ENCODE results near the gene BMPR1B.
A peak's percentile ranks its signal among the peaks of the same experiment; 100 is the strongest.
"Not testable (repeated sequence)": the region's sequence is repeated elsewhere in the genome, so short reads cannot be mapped to it uniquely, and the experiment has no call there.

The BMPR1B gene

GRCh38 chr4:95049551-95050233 is 291.9 kb downstream of the BMPR1B start:
- DNase-seq: no peak

- no peak for DNase-seq
Measured at GRCh38 chr4:95050980-95051701, 293.4 kb downstream of the BMPR1B start.

DNA sequence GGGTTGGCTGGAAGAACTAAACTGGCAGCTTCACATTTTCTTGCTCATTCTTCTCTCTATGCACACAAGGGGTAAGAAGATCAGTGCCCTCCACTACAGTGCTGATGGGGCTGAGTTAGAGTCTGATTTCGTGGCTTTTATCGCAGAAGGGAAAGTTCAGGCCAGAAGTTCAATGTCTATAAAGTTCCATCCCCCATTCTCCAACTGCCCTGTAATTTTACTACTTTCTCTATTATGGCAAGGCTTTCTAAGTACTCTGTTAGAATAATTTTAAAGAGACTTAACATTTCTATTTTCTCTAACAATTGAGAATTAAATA is 293.9 kb downstream of the BMPR1B start:
- DNase-seq: no peak

DNA sequence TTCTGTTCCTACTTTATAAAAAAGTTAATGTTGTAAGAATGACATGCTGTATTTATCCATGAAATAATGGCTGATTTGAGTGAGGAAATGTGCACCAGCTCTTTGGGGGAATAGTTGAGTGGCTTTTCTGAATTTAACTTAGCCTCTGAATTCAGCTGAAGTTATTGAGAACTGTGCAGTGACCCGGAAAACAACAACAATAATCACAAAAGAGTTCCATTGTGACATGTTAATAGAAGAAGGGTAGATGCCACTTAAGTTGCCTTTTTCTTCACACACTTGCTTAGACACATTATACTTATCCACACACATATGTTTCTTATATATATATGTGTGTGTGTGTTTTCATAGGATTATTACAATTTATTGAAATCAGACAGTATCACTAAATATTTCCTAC is 301.2 kb downstream of the BMPR1B start:
- DNase-seq: no peak

DNA sequence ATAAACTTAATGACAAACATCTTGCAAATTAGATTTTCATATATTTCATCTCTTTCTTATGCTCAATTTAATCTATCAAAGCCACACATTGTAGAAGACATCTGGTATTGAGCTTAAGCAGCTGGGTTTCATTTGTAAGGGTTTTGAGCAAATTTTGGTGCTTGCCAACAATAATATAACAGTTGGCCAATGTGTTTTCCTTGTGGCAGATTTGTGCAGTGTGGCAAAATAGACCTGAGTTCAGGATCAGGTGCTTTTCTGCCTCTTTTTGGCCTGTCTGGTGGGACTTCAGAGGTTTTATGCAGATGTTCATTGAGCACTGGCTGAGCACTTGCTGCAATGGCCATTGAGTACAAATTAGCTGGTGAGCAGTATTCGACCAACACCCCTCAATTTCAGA is 301.9 kb downstream of the BMPR1B start:
- no peak for DNase-seq

DNA sequence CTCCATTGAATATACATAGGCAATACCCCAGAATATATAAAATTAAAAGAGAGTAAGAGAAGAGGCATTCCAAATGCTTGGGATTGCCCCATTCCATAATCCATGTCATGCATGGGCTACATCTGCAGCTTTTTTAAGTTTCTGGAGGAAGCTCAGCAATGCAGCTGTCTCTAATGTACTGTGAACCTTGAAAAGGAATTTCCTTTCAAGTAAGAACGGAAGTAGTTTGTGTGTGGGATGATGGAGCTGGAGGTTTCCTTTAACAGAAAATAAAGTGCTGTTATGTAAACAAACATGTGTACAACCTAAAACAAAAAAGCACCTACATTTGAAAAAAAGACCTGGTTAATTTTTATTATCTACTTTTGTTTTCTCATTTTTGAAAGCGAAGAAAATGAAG is 303.5 kb downstream of the BMPR1B start:
- no peak for DNase-seq

DNA sequence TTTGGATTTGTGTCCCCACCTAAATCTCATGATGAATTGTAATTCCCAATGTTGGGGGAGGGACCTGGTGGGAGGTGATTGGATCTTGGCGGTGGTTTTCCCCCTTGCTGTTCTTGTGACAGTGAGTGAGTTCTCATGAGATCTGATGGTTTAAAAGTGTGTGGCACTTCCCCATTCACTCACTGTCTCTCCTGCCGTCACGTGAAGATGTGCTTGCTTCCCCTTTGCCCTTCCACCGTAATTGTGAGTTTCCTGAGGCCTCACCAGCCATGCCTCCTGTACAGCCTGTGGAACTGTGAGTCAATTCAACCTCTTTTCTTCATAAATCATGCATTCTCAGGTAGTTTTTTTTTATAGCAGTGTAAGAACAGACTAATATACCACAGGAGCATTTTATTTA is 304.0 kb downstream of the BMPR1B start:
- DNase-seq: not testable (repeated sequence)

DNA sequence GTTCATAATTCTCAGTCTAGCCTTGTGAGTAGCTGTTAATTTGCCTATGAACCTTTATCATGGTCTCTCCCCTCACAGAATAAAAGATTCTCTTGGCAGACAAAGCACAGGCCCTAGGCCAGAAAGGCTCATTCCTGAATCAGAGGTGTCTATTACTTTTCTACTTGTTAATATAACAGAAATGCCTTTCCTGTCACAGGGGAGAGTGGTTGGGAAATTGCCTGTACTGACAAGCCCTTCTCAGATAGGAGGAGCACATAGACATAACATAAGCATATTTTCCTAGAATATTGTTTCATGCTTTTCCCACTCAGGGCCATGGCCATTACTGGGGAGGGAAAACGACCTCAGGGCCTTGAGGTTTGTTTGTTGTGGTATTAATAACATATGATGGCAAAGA is 308.3 kb downstream of the BMPR1B start:
- DNase-seq: no peak

DNA sequence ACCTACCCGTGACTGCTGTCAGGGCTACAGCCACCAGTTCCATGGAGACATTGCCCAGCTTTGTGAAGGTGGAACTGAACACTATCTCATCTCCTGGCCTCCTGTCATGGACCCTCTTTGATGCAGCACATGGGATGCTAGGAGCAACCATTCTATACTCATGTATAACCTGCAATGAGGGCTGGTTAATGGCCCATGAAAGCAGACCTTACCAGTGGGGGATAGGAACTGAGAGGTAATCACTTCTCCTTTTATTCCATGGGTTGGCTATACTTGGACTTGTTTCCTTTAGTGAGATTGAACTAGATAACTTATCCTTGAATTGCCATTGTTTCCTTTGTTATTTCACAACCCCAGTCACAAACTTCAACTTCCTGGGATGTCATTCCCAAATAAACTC is 310.6 kb downstream of the BMPR1B start:
- DNase-seq: no peak

GRCh38 chr4:95068818-95069478 is 311.2 kb downstream of the BMPR1B start:
- DNase-seq: no peak

- DNase-seq: no peak
Measured at GRCh38 chr4:95071851-95072250, 314.1 kb downstream of the BMPR1B start.

- DNase-seq: no peak
Measured at GRCh38 chr4:95073646-95074045, 315.9 kb downstream of the BMPR1B start.

DNA sequence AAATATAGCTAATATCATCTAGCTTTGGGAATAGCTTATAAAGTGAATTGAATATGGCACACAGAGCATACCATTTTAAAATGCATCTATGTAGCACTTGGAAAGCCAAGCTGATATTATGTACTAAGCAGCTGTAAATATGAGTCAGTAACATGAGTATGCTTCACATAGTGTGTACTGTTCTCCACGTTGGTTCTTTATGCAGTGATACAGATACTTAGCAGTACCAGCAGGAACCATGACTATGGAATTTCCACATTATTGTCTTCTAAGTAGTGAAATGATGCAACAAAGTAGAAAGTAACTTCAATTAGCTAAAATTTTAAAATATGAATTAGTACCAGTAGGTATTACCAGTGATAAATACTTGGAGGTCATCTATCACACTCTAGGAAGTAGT is 320.1 kb downstream of the BMPR1B start:
- DNase-seq: no peak

DNA sequence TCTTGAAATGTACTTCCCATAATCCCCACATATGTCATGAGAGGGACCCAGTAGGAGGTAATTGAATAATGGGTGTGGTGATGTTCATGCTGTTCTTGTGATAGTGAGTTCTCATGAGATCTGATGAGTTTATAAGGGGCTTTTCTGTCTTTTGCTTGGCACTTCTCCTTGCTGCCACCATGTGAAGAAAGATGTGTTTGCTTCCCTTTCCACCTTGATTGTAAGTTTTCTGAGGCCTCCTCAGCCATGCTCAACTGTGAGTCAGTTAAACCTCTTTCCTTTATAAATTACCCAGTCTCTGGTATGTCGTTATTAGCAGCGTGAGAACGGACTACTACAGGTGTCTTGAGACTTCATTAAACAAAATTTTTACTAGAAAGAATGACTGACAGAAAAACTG is 323.2 kb downstream of the BMPR1B start:
- DNase-seq: no peak

GRCh38 chr4:95084584-95084983 is 326.8 kb downstream of the BMPR1B start:
- no peak for DNase-seq

DNA sequence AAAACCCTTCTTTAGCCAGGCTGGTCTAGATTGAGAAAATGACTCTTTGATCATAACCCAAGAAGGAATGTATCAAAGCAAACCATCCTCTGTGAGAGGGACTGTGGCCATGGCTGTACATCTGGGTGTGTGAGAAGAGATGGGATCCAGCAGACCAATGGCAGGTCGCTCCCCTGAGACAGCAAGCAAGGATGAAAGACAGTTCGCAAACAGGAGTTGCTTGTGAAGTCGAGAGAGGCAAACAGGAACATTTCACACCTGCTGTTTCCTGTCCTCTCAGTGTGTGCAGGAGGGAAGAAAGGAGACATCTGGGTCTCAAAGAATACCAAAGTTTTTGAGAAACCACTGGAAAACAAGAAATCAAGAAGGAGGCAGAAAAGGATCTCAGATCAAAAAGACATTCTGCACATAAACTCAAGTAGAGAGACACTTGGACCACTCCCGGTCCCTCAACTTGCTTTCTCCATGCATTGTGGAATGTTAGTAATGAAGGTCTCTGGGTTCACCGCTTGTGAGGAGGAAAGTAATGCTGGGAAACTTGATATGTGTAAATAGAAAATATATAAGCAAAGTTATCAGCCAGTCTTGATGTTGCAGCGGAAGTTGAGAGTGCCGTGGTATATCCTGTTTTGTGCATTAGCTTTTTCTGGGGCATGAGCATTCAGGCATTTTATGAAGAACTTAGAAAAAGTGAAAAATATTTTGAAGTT is 327.5 kb downstream of the BMPR1B start:
- no peak for DNase-seq

DNA sequence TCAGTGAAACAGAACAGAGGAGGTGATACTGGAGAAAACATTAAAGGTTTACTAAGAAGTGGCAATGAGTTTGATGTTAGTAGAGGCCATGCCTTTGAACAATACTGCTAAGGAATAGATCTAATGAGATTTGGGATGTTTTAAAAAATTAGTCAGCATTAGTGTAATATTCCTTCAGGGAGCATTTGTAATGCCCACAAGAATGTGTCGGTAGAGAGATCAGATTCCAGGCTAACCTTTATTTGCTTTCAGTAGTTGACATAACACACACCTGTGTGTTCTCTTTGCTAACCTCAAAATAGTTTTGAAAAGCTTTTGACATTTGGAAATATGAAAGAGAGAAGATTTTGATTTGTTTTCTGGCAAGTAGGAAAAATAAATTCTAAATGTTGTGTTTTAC is 328.8 kb downstream of the BMPR1B start:
- DNase-seq: no peak

GRCh38 chr4:95087657-95088455 is 330.1 kb downstream of the BMPR1B start:
- no peak for DNase-seq

DNA sequence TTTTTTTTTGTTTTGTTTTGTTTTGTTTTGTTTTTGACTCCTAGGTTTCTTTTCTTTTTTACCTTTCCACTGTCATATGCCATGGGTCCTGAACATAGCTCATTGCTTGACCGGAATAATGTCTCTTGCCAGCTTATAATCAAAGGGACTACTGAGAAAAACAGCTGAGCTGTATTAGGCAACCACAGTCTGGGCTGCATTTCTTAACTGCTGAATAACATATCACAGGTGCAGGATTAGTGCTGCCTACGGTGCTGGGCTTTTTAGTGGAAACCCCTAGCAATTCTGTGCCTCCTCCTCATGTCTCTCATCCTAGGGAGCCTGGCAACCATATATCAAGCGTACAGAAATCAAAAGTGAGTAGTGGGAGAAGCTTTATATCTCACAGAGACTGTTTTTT is 333.5 kb downstream of the BMPR1B start:
- no peak for DNase-seq

DNA sequence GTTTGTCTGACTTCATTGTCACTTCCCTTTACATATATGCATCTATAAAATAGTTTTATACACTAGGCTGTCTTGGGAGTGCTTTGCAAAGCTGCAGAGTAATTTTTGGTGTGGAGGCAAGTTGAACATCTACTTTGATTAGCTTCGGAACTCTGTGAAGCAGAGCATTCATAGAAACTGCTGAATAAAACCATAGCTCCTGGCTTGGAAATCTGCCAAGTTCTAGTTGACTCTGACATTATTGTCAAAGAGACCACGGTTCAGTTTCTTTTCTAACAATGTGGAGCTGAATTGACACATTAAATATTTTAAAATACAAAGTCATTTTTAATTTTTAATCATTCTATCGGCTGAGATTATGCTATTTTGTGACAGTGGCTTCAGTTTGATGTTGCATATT is 335.0 kb downstream of the BMPR1B start:
- peak; percentile 0 for DNase-seq

DNA sequence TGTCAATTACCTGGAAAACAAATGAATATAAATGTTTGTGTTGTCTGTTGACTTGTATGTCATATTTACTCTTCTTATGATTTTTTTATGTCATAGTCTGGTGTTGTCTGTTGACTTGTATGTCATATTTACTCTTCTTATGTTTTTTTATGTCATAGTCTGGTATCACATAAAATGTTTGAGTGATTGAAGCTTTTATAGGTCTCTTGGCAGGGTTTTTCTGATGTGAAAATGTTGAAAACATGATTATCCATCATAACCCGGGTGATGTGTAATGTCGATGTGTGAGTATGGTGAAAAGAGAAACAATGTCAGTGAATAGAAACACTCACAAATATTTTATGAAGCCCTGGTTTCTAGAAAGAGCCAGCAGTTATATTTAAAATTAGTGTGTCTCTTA is 335.7 kb downstream of the BMPR1B start:
- DNase-seq: no peak

- DNase-seq: no peak
Measured at GRCh38 chr4:95093936-95094929, 336.5 kb downstream of the BMPR1B start.

Measured in NCI-H1436 (cell line).